Germinal center (tissue), 1 donor: ENCODE data around the gene MTMR3.

ENCODE experiments used
- DNase-seq: peaks from one replicate; pipeline ENCODE4 v3.0.0; 2012; ENCODE audit warnings: mixed read lengths, low spot score

Gene MTMR3

DNA sequence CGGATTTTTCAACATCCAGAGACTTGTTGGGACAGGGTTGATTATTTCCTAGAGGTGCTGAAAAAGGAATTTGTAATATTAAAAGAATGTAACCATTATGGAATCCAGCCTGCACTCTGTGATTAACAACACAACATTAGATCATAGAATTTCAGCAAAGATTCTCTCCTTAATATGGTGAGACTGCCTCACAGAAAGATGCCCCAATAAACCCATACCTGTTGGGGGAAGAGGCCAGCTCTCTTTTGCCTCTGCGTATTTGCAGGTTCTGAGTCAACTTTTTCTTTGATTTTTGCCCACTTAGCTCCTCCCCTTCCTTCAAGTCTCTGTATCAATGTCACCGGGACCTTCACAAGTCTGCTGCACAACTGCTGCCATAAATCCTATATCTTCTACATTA is 12.4 kb upstream of the MTMR3 start:
- no peak for DNase-seq

DNA sequence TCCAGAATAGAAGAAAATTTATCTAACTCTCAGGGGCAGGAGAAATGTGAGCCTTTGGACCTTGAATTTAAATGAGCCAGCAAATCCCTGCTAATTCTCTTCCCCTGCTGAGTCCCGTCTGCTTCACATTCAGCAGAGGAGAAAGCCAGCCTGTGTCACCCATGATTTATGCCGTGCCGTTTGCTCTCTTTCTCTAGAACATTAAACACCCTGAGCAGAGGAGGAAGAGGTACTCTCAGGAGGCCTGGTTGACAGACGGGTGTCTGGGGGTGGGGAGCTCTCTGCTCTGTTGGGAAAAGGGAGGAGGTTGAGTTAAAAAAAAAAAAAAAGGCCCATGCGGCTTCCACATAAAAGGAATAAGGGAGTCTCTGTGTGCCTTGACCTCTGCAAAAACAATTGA is 11.3 kb upstream of the MTMR3 start:
- DNase-seq: no peak

DNA sequence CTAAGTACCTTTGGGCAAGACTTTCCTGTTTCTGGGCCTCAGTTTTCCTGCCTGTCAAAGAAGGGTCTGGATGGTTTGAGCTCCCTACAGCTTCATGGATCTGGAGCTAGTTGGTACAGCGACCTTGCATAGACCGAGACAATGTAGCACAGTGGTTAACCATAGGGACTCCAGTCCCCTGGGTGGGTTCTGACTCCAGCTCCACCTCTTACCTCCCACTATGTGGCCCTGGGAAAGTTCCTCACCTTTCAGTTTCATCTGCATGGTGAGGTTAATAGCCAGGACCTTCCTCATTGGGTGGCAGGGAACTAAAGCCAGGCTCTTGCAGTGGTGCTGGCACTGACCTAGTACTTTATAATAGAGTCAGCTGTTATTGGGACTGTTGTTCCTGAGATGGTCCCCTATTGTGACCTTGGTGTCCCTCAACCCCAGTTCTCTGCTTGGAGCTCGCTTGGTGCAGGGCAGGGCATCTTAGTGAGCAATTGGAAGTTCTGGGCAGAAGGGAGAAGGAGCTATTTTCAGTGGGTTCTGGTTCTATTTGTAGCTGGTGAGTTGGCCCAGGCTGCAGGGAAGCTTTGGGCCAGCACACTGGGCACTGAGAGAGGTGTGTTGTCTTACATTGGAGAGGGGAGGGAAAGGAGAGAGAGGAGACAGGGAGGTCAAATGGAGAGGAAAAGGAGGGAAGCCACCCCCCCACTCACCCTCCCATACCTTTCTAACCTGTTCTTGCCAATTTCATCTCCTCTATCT is 10.7 kb upstream of the MTMR3 start:
- DNase-seq: no peak

DNA sequence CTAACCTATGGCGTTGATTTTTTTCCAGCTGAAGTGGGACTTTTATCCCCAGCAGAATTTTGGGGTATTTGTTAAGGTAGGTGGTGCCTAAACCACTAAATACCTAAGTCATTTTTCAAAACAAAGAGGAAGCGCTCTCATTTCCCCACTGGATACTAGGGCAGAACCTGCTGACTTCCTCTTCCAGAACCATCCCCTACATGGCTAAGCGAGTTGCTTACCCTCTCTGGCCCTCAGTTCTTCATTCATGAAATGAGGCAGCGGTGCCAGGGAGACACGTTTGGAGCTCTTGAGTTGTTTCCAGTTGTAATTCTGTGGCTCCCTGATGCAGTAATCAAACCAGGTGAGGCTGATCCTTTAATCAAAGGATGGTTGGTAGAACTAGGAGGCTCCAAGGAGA is 10.0 kb upstream of the MTMR3 start:
- DNase-seq: no peak

DNA sequence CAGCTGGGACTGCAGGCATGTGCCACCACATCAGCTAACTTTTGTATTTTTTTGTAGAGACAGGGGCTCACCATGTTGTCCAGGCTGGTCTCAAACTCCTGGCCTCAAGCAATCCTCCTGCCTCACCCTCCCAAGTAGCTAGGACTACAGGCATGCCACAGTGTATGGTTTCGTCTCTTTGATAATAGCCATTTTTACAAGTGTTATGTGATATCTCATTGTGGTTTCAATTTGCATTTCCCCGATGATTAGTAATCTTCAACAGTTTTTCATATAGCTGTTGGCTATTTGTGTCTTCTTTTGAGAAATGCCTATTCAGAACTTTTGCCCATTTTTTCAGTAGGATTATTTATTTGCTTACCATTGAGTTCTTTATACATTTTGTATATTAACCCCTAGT is 9.0 kb upstream of the MTMR3 start:
- no peak for DNase-seq

DNA sequence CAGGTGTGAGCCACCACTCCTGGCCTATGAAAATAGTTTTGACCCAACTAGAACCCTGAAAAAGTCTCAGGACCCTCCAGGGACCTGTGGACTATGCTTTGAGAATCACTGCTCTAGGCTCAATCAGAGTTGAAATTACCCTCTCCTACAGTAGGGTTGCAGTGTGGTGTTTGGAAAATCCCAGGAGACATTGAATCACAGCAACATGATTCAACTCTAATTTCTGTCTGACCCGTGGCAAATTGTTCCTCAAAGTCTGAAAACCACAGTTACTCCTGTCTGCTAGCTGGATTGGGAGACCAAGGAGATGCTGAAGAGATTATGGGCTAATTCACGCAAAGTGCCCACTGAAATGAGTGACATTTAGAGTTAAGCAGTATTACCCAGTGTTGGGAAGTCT is 5.4 kb upstream of the MTMR3 start:
- no peak for DNase-seq

DNA sequence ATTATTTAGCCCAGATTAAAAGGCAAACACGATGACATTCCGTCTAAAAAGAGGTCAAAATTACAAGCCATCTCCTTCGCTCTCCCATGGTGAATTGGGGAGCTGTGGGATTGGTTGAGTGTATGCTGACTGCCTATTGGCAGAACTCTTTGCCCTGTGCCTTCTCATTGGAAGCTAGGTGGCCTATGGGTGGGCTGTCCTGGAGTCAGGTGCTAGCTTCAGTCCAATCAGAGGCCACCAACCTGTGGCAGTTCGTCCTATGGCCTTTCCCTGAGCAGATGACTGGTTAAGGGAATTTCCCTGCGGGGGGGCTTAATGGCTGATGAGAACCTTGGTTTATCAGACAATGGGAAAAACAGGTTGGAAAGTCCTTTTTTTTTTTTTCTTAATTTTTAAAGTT is 3.2 kb upstream of the MTMR3 start:
- DNase-seq: no peak

DNA sequence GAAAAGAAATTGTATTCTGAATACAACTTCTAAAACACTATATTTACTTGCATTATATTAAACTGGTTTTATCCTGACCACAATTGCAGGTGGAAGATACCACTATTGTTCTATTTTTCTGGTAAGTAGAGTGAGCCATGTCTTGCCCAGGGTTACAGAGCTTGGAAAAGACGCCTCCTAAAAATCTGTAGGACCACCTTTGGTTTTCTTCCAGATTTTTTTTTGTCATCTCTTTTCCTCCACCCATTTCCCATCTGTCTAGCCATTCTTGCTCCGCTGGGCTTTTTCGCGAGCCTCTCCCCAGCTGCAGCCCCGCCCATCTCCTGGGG is 294 bp upstream of the MTMR3 start:
- DNase-seq: no peak

DNA sequence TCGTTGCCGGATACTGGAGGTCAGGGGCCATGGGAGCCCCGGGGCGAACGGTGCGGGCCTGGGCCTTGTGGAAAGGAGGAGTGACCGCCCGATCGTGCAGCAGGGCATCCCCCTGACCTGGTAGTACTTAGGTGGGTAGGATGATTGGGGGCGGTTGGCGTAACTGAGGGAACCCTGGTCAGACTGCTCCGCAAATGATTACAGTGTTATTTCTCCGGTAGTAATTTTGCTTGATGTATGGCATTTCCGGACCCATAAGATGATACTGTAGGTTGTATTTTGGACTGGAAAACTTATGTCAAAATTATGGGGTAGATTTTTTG is 762 bp downstream of the MTMR3 start:
- DNase-seq: no peak

DNA sequence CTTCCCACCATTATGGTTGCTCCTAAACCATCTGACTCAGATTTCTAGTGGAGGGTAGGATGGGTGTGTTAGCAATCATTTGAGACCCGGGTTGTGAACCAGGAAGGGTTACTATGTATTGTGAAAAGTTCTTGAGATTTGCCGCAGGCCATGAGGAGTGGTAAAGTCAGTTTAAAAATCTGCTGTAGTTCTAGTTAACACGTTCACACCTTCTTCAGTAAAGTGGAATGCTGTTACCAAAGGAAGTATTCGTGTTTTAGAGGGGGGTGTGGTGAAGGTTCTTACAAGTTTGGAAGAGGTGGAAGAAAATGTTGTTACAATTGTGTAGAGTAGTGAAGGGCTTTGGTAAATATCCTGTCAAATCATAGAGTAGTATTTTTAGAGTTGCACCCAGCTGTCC is 2.6 kb downstream of the MTMR3 start:
- no peak for DNase-seq

DNA sequence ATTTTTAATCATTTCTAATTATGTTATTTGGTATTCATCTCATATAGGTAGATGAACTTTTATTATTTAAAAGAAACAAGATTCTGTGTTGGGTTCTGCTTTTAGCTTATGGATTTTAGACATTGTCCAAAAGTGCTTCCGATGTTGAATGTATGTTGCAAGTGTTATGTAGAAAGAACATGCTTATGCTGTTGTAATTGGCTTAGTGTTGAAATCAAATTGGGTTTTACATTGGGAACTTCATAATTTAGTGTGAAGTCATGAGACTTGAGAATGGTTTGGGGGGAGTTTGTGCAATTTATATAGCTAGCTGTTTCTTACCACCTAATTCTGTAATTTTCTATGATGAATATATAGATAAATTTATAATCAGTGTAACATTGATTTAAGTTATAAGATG is 3.6 kb downstream of the MTMR3 start:
- no peak for DNase-seq

DNA sequence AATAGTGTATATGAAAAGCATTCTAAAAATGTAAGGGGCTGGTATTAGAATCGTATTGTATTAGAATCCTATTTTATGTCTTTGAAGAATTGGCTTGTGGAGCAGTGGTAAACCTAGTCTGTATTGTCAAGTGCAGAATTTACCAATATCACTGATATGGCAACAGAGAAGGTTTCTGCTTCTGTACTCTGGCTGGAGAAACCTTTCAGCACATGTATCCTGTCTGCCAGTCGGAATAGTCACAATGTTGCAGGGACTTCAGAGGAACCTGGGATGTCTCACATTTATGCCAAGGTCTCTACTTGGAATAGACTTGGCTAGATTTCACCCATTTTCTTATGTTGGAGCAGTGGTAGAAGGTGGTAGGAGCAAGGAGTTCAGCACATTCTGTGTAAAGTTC is 4.4 kb downstream of the MTMR3 start:
- DNase-seq: no peak

DNA sequence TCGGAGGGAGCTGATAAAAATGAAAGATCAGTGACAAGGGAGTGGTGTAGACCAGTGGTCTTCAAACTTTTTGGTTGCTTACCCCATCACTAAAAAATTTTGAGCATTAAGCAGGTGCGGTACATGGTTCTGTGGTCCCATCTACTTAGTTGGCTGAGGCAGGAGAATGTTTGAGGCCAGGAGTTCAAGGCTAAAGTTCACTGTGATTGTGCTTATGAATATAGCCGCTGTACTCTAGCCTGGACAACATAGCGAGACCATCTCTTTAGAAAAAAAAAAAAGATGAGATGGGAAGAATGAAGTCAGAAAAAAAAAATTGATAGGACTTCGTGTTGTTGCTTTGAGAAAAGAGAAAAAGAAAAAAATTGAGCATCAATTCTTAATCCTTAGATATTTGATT is 7.8 kb downstream of the MTMR3 start:
- DNase-seq: no peak

DNA sequence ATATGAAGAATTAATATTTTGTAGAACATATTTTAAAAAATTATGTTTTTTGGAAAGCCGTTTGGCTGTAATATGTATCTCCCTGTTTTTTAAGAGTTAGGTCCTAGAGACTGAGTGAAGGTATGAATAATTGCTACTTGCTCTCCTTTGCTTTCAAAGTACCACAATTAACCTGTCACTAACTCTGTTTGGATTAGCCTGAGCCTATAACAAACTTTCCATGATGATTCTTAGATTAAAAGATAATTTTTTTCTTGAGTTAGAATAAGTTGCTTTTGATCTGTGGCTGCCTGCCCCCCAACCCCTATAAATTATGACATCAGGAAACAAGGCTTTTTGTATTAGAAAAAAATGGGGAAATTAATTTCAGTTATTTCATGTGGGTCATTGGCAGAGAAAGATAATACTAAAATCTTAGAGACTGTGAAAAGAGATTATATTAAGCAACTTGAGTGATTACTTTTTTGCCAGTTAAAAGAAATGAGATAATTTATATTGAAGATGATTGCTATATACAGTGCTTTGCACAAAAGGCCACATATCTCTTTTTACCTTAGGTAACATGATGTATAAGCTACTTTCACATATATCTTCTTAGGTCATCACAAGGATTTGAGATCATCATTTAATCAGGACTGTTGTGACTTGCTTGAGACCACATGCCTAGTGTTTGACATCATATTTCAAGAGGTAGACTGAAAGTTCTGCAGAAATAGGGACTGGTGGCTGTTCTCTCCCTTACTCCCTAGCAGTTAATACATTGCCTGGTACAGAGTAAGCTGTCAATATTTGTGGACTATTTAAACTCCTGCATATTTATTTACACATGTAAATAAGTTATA is 9.6 kb downstream of the MTMR3 start:
- DNase-seq: no peak

DNA sequence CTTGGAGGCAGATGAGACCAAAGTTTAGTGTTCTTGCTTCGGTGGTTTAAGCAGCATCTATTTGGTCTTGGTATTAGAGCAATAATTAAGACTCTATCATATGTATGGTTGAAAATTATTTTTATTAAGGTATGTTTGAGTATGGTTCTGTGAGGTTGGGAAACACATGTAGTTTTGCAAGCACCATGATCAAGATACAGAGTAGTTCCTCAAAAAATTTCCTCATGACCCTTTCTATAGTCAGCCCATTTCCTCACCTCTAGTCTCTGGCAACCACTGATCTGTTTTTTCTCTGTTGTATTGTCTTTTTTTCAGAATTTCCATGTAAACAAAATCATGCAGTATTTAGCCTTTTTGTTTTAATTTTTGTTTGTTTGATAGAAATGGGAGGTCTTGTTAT is 18.4 kb downstream of the MTMR3 start:
- no peak for DNase-seq

DNA sequence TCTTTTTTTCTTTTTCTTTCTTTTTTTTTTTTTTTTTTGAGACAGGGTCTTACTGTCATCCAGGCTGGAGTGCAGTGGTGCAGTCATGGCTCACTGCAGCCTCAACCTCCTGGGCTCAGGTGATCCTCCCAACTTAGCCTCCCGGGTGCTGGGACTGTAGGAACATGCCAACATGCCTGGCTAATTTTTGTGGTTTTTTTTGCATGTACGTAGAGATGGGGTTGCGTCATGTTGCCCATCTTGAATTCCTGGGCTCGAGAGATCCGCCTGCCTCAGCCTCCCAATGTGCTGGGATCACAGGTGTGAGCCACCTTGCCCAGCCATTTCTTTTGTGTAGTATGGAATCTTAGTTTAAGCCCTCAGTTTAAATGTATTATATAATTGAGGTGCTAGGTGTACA is 20.4 kb downstream of the MTMR3 start:
- DNase-seq: no peak

DNA sequence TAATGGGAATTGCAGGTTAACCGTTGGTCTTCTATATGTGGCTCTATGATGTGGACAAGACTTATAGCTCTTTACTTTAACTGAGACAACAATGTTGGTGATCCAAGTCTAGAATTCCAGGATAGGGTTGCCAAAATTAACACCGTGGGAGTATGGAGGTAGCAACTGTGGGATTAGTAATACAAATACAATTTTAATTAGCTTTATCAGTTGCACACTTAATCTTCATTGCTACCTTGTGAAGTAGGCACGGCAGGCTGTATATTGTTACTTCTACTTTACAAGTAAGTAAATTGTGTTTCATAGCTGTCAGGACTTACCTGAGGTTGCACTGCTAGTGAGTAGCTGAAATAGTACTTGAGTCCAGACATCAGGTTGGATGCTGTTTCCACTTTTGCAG is 21.0 kb downstream of the MTMR3 start:
- no peak for DNase-seq

DNA sequence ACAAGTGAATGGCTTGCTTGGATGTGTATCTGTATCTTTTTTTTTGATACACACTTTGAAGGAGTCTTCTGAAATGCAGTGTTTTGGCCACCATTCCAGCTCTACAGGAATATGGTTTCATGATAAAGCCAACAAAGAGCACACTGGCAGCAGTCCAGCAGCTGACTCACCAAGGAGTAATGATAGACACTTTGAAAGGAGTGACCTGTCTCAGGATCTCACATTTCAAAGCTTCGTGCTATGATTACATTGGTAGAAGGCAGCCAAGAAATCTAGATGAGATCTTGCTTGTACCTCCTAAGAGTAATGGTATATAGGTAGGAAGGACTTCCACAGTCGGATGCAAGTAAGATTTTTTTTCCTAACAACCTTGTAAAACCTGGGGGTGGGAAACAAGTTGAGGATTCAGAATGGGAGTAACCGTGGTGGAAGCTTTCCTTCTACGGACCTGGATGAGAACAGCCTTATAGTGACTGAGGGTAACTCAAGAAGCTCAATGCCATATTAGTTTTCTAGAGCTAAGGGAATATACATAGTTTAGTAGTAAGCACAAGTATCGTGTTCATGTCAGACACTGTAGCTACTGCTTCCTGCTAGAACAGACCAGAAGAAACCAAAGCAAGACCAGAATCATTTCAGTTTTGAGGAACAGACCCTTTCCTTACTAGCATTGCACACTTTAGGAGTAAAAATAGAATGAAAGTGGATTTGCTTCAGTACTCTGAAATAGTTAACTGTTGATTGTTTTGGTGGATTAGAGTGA is 25.0 kb downstream of the MTMR3 start:
- DNase-seq: no peak

DNA sequence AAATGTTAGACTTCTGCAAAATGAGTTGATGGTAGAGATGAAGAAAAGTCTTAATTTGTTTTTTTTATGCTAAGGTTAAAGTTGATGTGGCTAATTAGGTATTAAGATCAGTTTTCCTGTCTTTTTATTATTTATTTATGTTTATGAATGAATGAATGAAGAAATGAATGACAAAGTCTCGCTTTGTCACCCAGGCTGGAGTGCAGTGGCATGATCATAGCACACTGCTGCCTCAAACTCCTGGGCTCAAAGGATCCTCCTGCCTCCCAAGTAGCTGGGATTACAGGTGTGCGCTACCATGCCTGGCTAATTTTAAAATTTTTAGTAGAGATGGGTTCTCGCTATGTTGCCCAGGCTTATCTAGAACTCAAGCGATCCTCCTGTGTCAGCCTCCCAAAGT is 29.2 kb downstream of the MTMR3 start:
- no peak for DNase-seq

DNA sequence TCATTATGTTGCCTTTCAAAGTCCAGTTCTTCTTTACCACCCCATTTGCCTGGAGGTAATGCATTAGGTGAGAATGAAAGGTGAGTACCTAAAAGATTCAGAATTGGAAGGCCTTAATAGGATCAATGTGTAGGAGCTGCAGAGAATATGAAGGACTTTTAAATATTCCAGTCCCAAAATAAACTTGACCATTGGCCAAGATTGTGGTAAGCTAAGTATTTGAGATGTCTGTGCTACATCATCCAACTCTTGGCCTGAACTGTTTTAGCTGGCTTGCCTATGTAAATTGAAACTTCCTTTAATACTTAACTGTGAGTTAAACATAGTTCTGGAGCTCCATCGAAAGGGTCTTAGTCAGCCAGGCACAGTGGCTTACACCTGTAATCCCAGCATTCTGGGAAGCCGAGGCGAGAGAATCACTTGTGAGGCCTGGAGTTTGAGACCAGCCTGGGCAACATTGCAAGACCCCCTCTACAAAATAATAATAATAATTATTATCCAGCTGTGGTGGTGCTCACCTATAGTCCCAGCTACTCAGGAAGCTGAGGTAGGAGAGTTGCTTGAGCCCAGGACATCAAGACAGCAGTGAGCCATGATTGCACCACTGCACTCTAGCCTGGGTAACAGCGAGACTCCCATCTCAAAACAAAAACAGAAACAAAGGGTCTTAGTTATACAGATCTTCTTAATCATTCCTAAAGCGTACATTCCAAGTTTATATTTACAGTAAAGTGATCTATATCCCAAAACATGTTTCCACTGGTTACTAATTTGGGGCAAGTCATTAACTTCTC is 29.8 kb downstream of the MTMR3 start:
- DNase-seq: no peak

DNA sequence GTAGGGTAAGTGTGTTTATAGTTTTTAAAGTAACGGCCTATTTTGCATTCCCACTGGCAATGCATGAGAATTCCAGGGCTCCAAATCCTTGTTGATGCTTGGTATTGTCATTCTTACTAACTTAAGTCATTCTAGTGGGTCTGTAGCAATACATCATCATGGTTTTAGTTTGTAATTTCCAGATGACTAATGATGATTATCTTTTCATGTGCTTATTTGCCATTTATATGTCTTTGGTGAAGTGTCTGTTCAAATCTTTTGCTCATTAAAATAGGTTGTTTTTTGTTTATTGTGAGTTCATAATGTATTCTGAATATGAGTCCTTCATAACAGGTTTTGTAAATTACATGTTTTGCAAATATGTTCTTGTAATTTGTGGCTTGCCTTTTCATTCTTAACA is 31.2 kb downstream of the MTMR3 start:
- DNase-seq: no peak

DNA sequence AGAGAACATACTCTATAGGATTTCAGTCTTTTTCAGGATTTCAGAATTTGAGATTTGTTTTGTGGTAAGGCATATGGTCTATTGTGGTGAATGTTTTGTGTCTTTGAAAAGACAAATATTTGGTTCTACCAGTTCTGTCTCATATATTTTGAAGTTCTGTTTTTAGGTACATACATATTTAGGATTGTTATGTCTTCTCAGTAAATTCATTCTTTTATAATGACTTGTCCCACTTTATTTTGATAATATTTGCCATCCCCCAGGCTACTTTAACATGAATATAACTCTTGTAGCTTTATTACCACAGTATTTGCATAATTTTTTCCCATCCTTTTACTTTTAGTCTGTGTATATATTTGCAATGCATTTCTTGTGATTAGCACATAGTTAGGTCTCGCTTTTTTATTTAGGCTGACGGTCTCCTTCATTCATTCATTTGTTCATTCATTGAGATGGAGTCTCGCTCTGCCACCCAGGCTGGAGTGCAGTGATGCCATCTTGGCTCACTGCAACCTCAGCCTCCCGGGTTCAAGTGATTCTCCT is 32.1 kb downstream of the MTMR3 start:
- DNase-seq: no peak
